Activated B cell treated with CpG ODN at 0.5 μM for 24 hours (primary cell): ENCODE data around the gene MRPL14. TPM values are rescaled to one million over a fixed set of nuclear protein-coding genes. Genes with fewer than 3 reads are reported as not detected.

Source experiments
- ATAC-seq: fragments of 200-7000 bp; cut with Tn5 transposase; one replicate; pipeline ENCODE4 v1.10.0; 2021; ENCODE audit warnings: low read depth, mild to moderate bottlenecking, moderate library complexity
- CTCF ChIA-PET: fragments of 350-600 bp; sonication (Branson Sonifier 250); formaldehyde crosslinking; loops from one replicate; lab custom pipeline; 2021; ENCODE audit warnings: antibody characterized with exemption; lab: Charles Lee
- POLR2A ChIA-PET: fragments of 350-600 bp; sonication (Branson Sonifier 250); formaldehyde crosslinking; loops from one replicate; lab custom pipeline; 2021; ENCODE audit warnings: antibody characterized with exemption; lab: Charles Lee
- DNase-seq: peaks from one replicate; pipeline ENCODE4 v3.0.0; 2022
- H3K27ac Mint-ChIP-seq: one replicate; pipeline ENCODE4 v1.8.0; 2020; ENCODE audit warnings: mixed read lengths
- H3K27me3 Mint-ChIP-seq: one replicate; pipeline ENCODE4 v1.8.0; 2021; ENCODE audit warnings: mixed read lengths
- H3K36me3 Mint-ChIP-seq: one replicate; pipeline ENCODE4 v1.8.0; 2021; ENCODE audit warnings: low read depth, mixed read lengths
- H3K4me1 Mint-ChIP-seq: one replicate; pipeline ENCODE4 v1.8.0; 2021; ENCODE audit warnings: mixed read lengths
- H3K4me3 Mint-ChIP-seq: one replicate; pipeline ENCODE4 v1.8.0; 2020; ENCODE audit warnings: mild to moderate bottlenecking, mixed read lengths
- H3K9me3 Mint-ChIP-seq: one replicate; pipeline ENCODE4 v1.8.0; 2020; ENCODE audit warnings: mixed read lengths
- CTCF ChIP-seq: fragments of 200-600 bp; IDR thresholded peaks from one replicate; pipeline ENCODE4 v1.8.0; 2022; ENCODE audit warnings: antibody characterized with exemption, mild to moderate bottlenecking
- intact Hi-C: fragments of 100-400 bp; cut with micrococcal nuclease; formaldehyde crosslinking; loops from one replicate; pipeline ENCODE4 v1.15.1; 2024
- total RNA-seq: library from RNA; stranded (reverse); gene quantifications from 2 replicates; pipeline ENCODE4 v1.2.3, GENCODE V29; 2022

Gene MRPL14
- total RNA-seq, 1 donor from 2014 or later = 45.5 TPM

- H3K27ac Mint-ChIP-seq = no peak overlapping the region
- H3K27me3 Mint-ChIP-seq = no peaks in the 10 kb centered on the region
- H3K4me3 Mint-ChIP-seq = no peak overlapping the region
- intact Hi-C loops = no loop called here
- H3K4me1 Mint-ChIP-seq = no peaks in the 10 kb centered on the region
- ATAC-seq (no peak), DNase-seq (no peak)
- CTCF ChIA-PET = interaction anchor here (1.1 kb wide), 1 partner anchor 10 kb away, joined by 3 read pairs; no protein-coding TSS in a partner anchor
- POLR2A ChIA-PET = no interaction called here
- peaks cover 72% of the 10 kb centered on the region for H3K36me3 Mint-ChIP-seq
- H3K9me3 Mint-ChIP-seq = no peaks in the 10 kb centered on the region
- no peak for TF ChIP-seq CTCF
Observed at GRCh38 chr6:44105146-44105545, 22.1 kb downstream of the MRPL14 start.

DNA sequence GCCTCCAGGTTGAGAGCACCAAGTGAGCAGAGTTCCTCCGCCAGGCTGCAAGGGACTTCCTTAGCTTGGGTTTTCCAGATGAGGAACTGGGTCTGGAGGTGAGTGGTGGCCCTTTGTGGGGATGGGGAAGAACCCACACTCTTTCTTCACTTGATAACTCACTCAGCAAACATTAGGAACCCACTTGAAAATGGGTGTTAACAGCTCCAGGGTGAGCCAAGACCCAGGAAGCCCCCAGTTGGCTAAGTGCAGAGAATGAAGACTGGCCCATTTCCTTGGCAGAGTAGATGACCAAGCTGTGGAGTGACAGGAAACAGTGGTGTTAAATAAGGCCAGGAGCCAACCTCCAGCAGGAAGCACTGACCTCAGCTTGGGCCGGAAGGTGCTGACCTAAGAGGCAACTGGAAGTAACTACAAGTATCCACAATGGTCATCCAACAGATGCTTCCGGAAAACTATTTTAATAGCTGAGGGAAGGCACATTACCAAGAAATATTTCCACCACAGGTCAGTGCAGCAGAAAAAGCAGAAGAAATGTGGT is 22.7 kb downstream of the MRPL14 start:
- TF ChIP-seq CTCF = no peak
- H3K36me3 Mint-ChIP-seq = peaks cover 68% of the 10 kb centered on the region
- no peak for DNase-seq
- H3K9me3 Mint-ChIP-seq = no peaks in the 10 kb centered on the region
- H3K27me3 Mint-ChIP-seq = no peaks in the 10 kb centered on the region
- H3K4me1 Mint-ChIP-seq = no peaks in the 10 kb centered on the region
- no peak for ATAC-seq
- no peak overlapping the region for H3K27ac Mint-ChIP-seq
- no peak overlapping the region for H3K4me3 Mint-ChIP-seq
- ChIA-PET CTCF (interaction anchor here (1.1 kb wide), 1 partner anchor 10 kb away, joined by 3 read pairs; no protein-coding TSS in a partner anchor), POLR2A (no interaction called here)
- intact Hi-C loops = no loop called here

- H3K27ac Mint-ChIP-seq = no peak overlapping the region
- peaks cover 56% of the 10 kb centered on the region for H3K36me3 Mint-ChIP-seq
- no peaks in the 10 kb centered on the region for H3K9me3 Mint-ChIP-seq
- no peak for TF ChIP-seq CTCF
- intact Hi-C loops = no loop called here
- H3K4me3 Mint-ChIP-seq = no peak overlapping the region
- CTCF ChIA-PET = no interaction called here
- POLR2A ChIA-PET = no interaction called here
- DNase-seq (no peak), ATAC-seq (no peak)
- H3K27me3 Mint-ChIP-seq = no peaks in the 10 kb centered on the region
- H3K4me1 Mint-ChIP-seq = no peaks in the 10 kb centered on the region
Observed at GRCh38 chr6:44102527-44102926, 24.7 kb downstream of the MRPL14 start.

GRCh38 chr6:44101832-44102231 is 25.4 kb downstream of the MRPL14 start:
- ATAC-seq (no peak), DNase-seq (no peak)
- CTCF ChIA-PET = no interaction called here
- intact Hi-C loops = no loop called here
- Mint-ChIP-seq H3K4me3 (no peak overlapping the region), H3K27me3 (no peaks in the 10 kb centered on the region), H3K4me1 (no peaks in the 10 kb centered on the region), H3K27ac (no peak overlapping the region), H3K9me3 (no peaks in the 10 kb centered on the region), H3K36me3 (peaks cover 56% of the 10 kb centered on the region)
- TF ChIP-seq CTCF = no peak
- POLR2A ChIA-PET = interaction anchor here (0.5 kb wide), 1 partner anchor 26 kb away, joined by 5 read pairs; the partner anchor contains the start of genes MRPL14 and TMEM63B

DNA sequence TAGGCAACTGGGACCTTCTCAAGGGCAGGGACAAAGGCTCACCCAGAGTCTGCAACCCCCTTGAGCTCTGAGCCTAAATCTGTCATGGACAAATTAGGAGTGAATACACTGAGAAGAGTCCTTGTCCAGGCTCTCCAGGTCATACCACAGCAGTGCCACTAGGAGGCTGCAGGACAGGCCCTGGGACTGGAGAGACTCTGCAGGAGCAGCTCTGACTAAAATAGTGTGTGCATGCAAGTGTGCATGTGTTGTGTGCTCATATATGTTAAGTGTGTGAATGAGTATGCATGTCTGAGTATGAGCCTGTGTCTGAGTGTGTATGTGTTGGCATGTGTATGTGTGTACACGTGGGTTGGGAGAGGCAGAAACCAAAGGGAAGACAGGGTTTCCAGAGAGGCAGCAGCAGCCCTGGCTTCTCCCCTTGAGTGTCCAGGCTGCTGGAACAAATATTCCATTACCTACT is 27.1 kb downstream of the MRPL14 start:
- Mint-ChIP-seq H3K27me3 (no peaks in the 10 kb centered on the region), H3K9me3 (no peaks in the 10 kb centered on the region), H3K36me3 (peaks cover 48% of the 10 kb centered on the region), H3K4me1 (peaks cover 2% of the 10 kb centered on the region), H3K27ac (no peak overlapping the region), H3K4me3 (no peak overlapping the region)
- POLR2A ChIA-PET = no interaction called here
- ATAC-seq (peak; percentile 43), DNase-seq (no peak)
- intact Hi-C loops = no loop called here
- no peak for TF ChIP-seq CTCF
- CTCF ChIA-PET = interaction anchor here (1.4 kb wide), 1 partner anchor 11 kb away, joined by 4 read pairs; no protein-coding TSS in a partner anchor
